GM20431 (cell line): ENCODE data around the gene QPRT.
"Not testable (repeated sequence)": the region's sequence is repeated elsewhere in the genome, so short reads cannot be mapped to it uniquely, and the experiment has no call there.

Source experiments
- in situ Hi-C: fragments of 300-500 bp; cut with MseI, MboI; formaldehyde crosslinking; loops from one replicate; pipeline ENCODE4 v1.15.0; 2020; ENCODE audit warnings: low sequenced_read_pairs; ENCODE audit not compliant: unreplicated experiment

QPRT gene

GRCh38 chr16:29739927-29740629 lies 61.1 kb downstream of the QPRT start:
- in situ Hi-C loops = not testable (repeated sequence)

GRCh38 chr16:29740630-29741015 lies 61.6 kb downstream of the QPRT start:
- in situ Hi-C loops = not testable (repeated sequence)

GRCh38 chr16:29742683-29743275 lies 63.8 kb downstream of the QPRT start:
- in situ Hi-C loops = no loop called here

- in situ Hi-C loops = no loop called here
These were observed 64.5 kb downstream of the QPRT start for GRCh38 chr16:29743475-29743826.

- in situ Hi-C loops = no loop called here
These were observed 65.0 kb downstream of the QPRT start for GRCh38 chr16:29743827-29744531.

- in situ Hi-C loops = no loop called here
These were observed 65.6 kb downstream of the QPRT start for GRCh38 chr16:29744541-29745101.

- in situ Hi-C loops = no loop called here
These were observed 66.3 kb downstream of the QPRT start for GRCh38 chr16:29745121-29745852.

- in situ Hi-C loops = no loop called here
These were observed 66.9 kb downstream of the QPRT start, which contains the start of gene C16orf54 for GRCh38 chr16:29745853-29746345. TSS of gene C16orf54 (minus strand) at chr16:29745990. CDS start at chr16:29744951, 1,039 bp downstream.

- in situ Hi-C loops = not testable (repeated sequence)
These were observed 67.5 kb downstream of the QPRT start for GRCh38 chr16:29746518-29746917.
